ENCODE data around the gene RIMS1.

DNA sequence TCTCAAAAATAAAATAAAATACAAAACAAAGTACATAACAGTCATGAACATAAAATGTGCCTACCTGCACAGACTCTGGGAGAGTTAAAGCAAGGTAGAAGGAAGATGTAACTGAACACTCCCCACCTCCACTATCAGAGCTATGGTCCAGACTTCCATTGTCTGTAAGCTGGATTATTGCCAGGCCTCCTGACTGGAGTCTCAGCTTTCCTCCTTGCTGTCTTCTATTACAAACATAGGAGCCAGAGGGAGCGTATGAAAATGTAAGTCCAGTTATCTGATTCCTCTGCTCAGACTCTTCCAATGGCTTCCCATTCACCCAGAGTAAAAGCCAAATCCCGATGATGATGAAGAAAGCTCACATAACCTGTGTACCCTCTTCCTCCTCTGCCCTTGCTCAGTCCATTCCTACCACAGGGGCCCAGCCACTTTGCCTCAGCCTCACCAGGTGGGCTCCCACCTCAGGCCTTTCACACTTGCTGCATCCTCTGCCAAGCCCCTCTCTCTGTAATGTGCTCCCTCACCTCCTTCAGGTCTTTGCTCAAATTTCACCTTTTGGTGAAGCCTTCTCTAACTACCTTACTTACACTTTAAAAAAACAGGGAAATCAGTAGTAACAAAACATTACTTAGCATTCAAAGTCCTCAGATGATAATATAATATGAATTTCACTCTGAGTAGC, 194.1 kb downstream of the RIMS1 start:
- TF ChIP-seq CTCF (IDR thresholded peaks at IDR 0.05; ENCODE audit: low read length) (no peak), EZH2 (IDR thresholded peaks at IDR 0.05; ENCODE audit: borderline replicate concordance, low read length) (no peak)

Measured in OCI-LY1 (cell line).